AG09309 (cell line): ENCODE results near the gene ZNF236.

Source experiments
- DNase-seq: peaks from one replicate; pipeline ENCODE4 v3.0.0-alpha.2; 2010; ENCODE audit warnings: low read depth
- H3K4me3 ChIP-seq: 2 replicates; pipeline ENCODE4 v1.5.1; 2011; ENCODE audit warnings: mild to moderate bottlenecking, low read depth, low read length, moderate library complexity; ENCODE audit not compliant: control insufficient read depth
- TF ChIP-seq, protein P1 (sequence below): IDR thresholded peaks from 2 replicates; pipeline ENCODE4 v1.5.1; 2011; ENCODE audit warnings: mild to moderate bottlenecking, low read depth, low read length, inconsistent platforms; ENCODE audit not compliant: insufficient read depth, control insufficient read depth; ENCODE audit errors: missing control alignments

Gene ZNF236

DNA sequence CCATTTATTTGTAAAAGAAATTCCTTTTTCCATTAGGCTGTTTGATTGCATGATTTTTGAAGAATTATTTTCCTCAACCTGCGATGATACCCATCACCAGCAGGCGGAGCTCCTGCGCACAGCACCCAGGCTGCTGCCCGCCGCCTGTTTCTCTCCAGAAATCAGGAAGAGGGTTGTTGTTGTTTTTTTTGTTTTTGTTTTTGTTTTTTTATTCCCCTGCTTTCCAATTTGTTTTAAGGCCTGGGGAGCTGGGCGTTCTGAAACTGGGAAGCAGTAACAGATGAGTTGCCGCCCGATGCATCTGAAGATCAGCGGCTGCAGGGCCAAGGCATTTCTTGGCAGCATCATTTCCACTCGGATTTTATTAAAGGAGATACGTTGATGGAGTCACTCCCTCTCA lies 178.2 kb downstream of the ZNF236 start:
- TF ChIP-seq, protein P1, sequence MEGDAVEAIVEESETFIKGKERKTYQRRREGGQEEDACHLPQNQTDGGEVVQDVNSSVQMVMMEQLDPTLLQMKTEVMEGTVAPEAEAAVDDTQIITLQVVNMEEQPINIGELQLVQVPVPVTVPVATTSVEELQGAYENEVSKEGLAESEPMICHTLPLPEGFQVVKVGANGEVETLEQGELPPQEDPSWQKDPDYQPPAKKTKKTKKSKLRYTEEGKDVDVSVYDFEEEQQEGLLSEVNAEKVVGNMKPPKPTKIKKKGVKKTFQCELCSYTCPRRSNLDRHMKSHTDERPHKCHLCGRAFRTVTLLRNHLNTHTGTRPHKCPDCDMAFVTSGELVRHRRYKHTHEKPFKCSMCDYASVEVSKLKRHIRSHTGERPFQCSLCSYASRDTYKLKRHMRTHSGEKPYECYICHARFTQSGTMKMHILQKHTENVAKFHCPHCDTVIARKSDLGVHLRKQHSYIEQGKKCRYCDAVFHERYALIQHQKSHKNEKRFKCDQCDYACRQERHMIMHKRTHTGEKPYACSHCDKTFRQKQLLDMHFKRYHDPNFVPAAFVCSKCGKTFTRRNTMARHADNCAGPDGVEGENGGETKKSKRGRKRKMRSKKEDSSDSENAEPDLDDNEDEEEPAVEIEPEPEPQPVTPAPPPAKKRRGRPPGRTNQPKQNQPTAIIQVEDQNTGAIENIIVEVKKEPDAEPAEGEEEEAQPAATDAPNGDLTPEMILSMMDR, result peak; percentile 98
- DNase-seq, result no peak

DNA sequence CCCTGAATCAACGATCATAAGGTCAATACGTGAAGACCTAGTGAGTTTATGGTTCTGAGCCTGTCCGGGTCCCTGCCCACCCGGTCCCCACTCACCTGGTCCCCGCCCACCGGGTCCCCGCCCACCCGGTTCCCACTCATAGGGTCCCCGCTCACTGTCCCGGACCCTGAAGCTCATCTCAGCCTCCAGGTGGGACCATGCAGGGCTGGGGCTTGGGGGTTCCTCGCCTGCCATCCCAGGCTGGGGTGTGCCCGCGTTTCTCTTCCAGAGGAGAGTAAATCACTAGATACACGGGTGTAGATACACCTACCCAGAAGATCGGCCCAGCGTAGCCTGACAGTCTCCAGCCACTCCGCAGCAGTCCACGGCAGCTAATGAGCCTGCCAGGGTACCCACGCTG lies 178.7 kb downstream of the ZNF236 start:
- no peak for DNase-seq
- TF ChIP-seq, protein P1, result no peak
- H3K4me3 ChIP-seq, result no peak overlapping the region

More for the DNA sequence above, 178.2 kb downstream of the ZNF236 start:
- H3K4me3 ChIP-seq, result peak overlapping the region; percentile 13

DNA sequence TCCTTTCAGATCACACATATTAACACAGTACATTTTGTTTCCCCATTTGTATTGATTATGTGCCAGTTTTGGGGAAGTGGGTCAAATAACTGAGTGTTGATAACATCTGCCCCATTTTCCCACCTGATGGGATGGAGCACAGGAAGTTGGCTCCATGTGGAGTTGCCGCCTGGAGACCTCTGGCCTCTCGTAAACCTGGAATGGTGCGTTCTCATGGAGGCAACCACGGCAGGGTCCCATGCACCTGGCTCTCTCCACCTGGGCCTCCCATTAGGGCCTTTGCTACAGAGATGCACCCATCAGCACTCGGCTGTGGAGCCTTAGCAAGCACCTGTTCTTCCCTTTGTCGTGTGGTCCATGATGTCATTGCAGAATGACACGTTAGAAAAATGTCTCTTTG lies 179.6 kb downstream of the ZNF236 start:
- no peak overlapping the region for H3K4me3 ChIP-seq
- TF ChIP-seq, protein P1, result no peak
- DNase-seq, result no peak

DNA sequence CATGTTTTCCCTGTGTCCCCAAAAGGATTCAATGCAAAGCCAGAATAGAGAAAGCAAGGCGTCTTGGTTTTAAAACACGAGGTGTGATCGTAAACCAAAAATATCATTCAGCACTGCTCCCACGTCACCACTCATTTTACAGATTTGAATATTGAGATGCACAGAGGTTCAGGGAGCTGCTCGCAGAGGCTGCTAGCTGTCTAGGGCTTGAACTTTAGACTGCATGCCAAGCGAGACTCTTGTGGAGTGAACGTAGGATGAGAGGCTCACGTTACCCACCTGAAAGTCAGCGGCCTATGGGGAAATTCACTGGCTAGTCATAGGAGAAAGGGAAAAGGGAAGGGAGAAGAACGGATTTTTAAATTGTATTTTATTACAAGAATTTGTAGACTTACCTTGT lies 180.1 kb downstream of the ZNF236 start:
- TF ChIP-seq, protein P1, result no peak
- DNase-seq, result no peak
- H3K4me3 ChIP-seq, result no peak overlapping the region

DNA sequence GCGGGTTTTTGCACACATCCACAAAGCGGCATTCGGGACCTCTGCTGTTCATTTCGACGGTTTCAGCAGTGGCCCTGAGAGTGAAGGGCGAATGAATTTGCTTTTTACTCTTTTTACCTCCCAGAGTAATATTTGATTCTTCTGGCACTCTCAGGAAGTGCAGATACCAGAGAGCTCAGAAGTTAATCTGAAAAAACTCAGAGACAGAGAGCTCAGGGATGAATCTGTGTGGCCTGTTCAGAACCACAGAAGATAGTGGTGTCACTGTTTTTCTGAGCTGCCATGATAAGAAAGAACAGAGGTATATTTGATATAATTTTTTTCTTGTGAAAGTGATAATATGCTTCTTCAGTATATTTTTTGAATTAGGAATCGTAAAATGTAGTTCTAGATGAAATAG lies 181.0 kb downstream of the ZNF236 start:
- TF ChIP-seq, protein P1, result no peak
- H3K4me3 ChIP-seq, result no peak overlapping the region
- DNase-seq, result no peak

DNA sequence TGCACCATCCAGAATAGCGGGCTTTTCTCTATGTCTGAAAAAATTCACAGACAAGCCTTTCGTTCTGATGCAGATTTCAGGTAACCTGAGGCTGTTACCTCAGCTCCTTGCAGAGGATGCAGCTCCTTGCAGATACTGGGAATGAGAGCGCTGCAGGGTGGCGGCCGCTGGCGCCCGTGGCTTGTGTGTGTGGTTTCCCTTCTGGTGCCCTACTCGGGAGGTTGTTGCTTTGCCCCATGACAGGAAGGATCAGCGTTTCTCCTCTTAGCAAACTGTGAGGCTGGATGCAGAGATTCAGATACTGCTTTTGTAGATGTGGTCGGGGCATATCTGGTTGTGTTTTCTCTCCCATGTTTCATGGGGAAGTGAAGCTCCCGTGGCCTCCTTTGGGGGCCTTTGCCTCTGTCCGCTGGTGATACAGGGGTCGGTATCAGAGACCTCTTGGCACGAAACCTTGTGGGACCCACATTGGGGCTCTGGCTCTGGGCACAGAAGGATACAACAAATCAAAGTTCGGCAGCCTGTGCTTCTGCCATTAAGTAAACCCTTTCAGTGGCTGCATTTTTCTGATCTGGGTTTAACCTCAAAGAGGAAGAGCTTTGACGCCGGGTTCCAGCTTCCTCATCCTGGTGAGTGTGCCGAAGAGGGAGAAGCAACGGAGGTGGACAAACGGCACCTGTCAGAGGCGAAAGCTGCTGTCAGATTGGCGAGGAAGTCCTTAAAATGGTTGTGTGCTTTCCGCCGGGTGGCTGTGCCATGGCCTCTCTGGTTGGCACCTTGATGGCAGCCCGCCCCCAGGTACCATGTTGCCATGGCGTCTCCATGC lies 182.4 kb downstream of the ZNF236 start:
- TF ChIP-seq, protein P1, result no peak
- no peak overlapping the region for H3K4me3 ChIP-seq
- no peak for DNase-seq
